GM19372 (cell line): ENCODE measurements around the gene ORM2.
"Not testable (repeated sequence)": the region's sequence is repeated elsewhere in the genome, so short reads cannot be mapped to it uniquely, and the experiment has no call there.

Experiments used
- ATAC-seq: cut with Tn5 transposase; IDR thresholded peaks from one replicate; pipeline ENCODE4 v1.9.1; 2021; ENCODE audit warnings: mild to moderate bottlenecking, low read depth, moderate library complexity; ENCODE audit not compliant: unreplicated experiment

Gene ORM2

GRCh38 chr9:114328937-114329624, 588 bp upstream of the ORM2 start:
- not testable (repeated sequence) for ATAC-seq

- ATAC-seq, result no peak
Measured at GRCh38 chr9:114330636-114331035, 967 bp downstream of the ORM2 start.

- not testable (repeated sequence) for ATAC-seq
Measured at GRCh38 chr9:114331229-114332195, 1.8 kb downstream of the ORM2 start.

- ATAC-seq, result not testable (repeated sequence)
Measured at GRCh38 chr9:114332474-114333040, 2.9 kb downstream of the ORM2 start.

- ATAC-seq, result not testable (repeated sequence)
Measured at GRCh38 chr9:114333718-114334117, 4.0 kb downstream of the ORM2 start.

- no peak for ATAC-seq
Measured at GRCh38 chr9:114334490-114334889, 4.8 kb downstream of the ORM2 start.

- no peak for ATAC-seq
Measured at GRCh38 chr9:114335745-114336144, 6.1 kb downstream of the ORM2 start.

- ATAC-seq, result no peak
Measured at GRCh38 chr9:114336157-114336556, 6.5 kb downstream of the ORM2 start.

- no peak for ATAC-seq
Measured at GRCh38 chr9:114336699-114337395, 7.2 kb downstream of the ORM2 start.

GRCh38 chr9:114338187-114338586, 8.5 kb downstream of the ORM2 start:
- ATAC-seq, result no peak

- peak; percentile 54 for ATAC-seq
Measured at GRCh38 chr9:114339130-114339908, 9.7 kb downstream of the ORM2 start.

GRCh38 chr9:114341152-114341830, 11.6 kb downstream of the ORM2 start:
- no peak for ATAC-seq

GRCh38 chr9:114341991-114342390, 12.3 kb downstream of the ORM2 start:
- ATAC-seq, result no peak

- ATAC-seq, result no peak
Measured at GRCh38 chr9:114342755-114343440, 13.2 kb downstream of the ORM2 start.

GRCh38 chr9:114343471-114344187, 14.0 kb downstream of the ORM2 start:
- ATAC-seq, result no peak

- no peak for ATAC-seq
Measured at GRCh38 chr9:114344188-114344566, 14.5 kb downstream of the ORM2 start.

- no peak for ATAC-seq
Measured at GRCh38 chr9:114344692-114345091, 15.0 kb downstream of the ORM2 start.

GRCh38 chr9:114345493-114346065, 15.9 kb downstream of the ORM2 start:
- no peak for ATAC-seq
